Activated naive CD4-positive, alpha-beta T cell treated with anti-CD3 and anti-CD28 coated beads, Interleukin-2, amount 50 U/mL, for 72 hours (primary cell): ENCODE results near the gene HK3. TPM values are rescaled to one million over a fixed set of nuclear protein-coding genes. Genes with fewer than 3 reads are reported as not detected.
"Not testable (repeated sequence)": the region's sequence is repeated elsewhere in the genome, so short reads cannot be mapped to it uniquely, and the experiment has no call there.

ENCODE experiments used
- ATAC-seq, 2 donors: fragments of 150-1000 bp; cut with Tn5 transposase; 2 replicates each; pipeline ENCODE4 v1.10.0; 2021; ENCODE audit warnings: mild to moderate bottlenecking in 2 of 2, moderate library complexity in 2 of 2
- DNase-seq, 2 donors: peaks; one replicate each; pipeline ENCODE4 v3.0.0; 2021 to 2022; ENCODE audit warnings: low spot score in 2 of 2
- H3K27ac Mint-ChIP-seq, 2 donors: one replicate each; pipeline ENCODE4 v1.8.0; 2022; ENCODE audit warnings: mild to moderate bottlenecking in 2 of 2, mixed read lengths in 2 of 2
- H3K36me3 Mint-ChIP-seq, 2 donors: one replicate each; pipeline ENCODE4 v1.8.0; 2022; ENCODE audit warnings: mixed read lengths in 2 of 2
- H3K9me3 Mint-ChIP-seq, 2 donors: one replicate each; pipeline ENCODE4 v1.8.0; 2022; ENCODE audit warnings: mixed read lengths in 2 of 2
- total RNA-seq, 2 donors: library from RNA; stranded (reverse); gene quantifications; one replicate each; pipeline ENCODE4 v1.2.3, GENCODE V29; 2022

The HK3 gene
- total RNA-seq, 2 donors from 2014 or later, result 0.11 to 0.27 TPM

GRCh38 chr5:176879663-176880361 is 19.3 kb downstream of the HK3 start:
- Mint-ChIP-seq H3K27ac (no peak overlapping the region), H3K9me3 (no peaks in the 10 kb centered on the region), H3K36me3 (no peaks in the 10 kb centered on the region)
- ATAC-seq, result no peak
- DNase-seq, result no peak

GRCh38 chr5:176878906-176879662 is 20.1 kb downstream of the HK3 start:
- Mint-ChIP-seq H3K9me3 (no peaks in the 10 kb centered on the region), H3K36me3 (peaks cover 0 to under 1% of the 10 kb centered on the region in 2 donors), H3K27ac (no peak overlapping the region)
- DNase-seq, result no peak
- ATAC-seq, result no peak

- Mint-ChIP-seq H3K9me3 (no peaks in the 10 kb centered on the region), H3K27ac (no peak overlapping the region)
These were observed 20.7 kb downstream of the HK3 start for GRCh38 chr5:176878463-176878862.

GRCh38 chr5:176877793-176878331 is 21.3 kb downstream of the HK3 start:
- no peak overlapping the region for H3K27ac Mint-ChIP-seq
- no peak for DNase-seq
- H3K36me3 Mint-ChIP-seq, result peaks cover 0 to 12% of the 10 kb centered on the region in 2 donors
- peaks cover 0 to 5% of the 10 kb centered on the region in 2 donors for H3K9me3 Mint-ChIP-seq
- ATAC-seq, result no peak

More at GRCh38 chr5:176878463-176878862, 20.7 kb downstream of the HK3 start:
- ATAC-seq (no peak), DNase-seq (no peak)
- peaks cover 0 to 6% of the 10 kb centered on the region in 2 donors for H3K36me3 Mint-ChIP-seq

- H3K36me3 Mint-ChIP-seq, result peaks cover 0 to 12% of the 10 kb centered on the region in 2 donors
- no peak overlapping the region for H3K27ac Mint-ChIP-seq
- peaks cover 0 to 5% of the 10 kb centered on the region in 2 donors for H3K9me3 Mint-ChIP-seq
These were observed 22.4 kb downstream of the HK3 start for GRCh38 chr5:176876506-176877431.

GRCh38 chr5:176875783-176876505 is 23.2 kb downstream of the HK3 start:
- H3K36me3 Mint-ChIP-seq, result peaks cover 0 to 12% of the 10 kb centered on the region in 2 donors
- ATAC-seq (peak in 1 of 2 donors; percentile 40), DNase-seq (no peak)
- peaks cover 0 to 5% of the 10 kb centered on the region in 2 donors for H3K9me3 Mint-ChIP-seq
- H3K27ac Mint-ChIP-seq, result peak overlapping the region in 1 of 2 donors; percentile 11

More at GRCh38 chr5:176876506-176877431, 22.4 kb downstream of the HK3 start:
- no peak for ATAC-seq
- no peak for DNase-seq

GRCh38 chr5:176875014-176875550 is 24.1 kb downstream of the HK3 start:
- no peak for DNase-seq
- ATAC-seq, result no peak
- H3K27ac Mint-ChIP-seq, result no peak overlapping the region
- peaks cover 0 to 12% of the 10 kb centered on the region in 2 donors for H3K36me3 Mint-ChIP-seq
- H3K9me3 Mint-ChIP-seq, result peaks cover 0 to 5% of the 10 kb centered on the region in 2 donors

- no peak overlapping the region for H3K27ac Mint-ChIP-seq
- no peak for DNase-seq
- ATAC-seq, result no peak
- peaks cover 0 to 5% of the 10 kb centered on the region in 2 donors for H3K9me3 Mint-ChIP-seq
- H3K36me3 Mint-ChIP-seq, result peaks cover 0 to 12% of the 10 kb centered on the region in 2 donors
These were observed 24.9 kb downstream of the HK3 start for GRCh38 chr5:176874198-176874780.

GRCh38 chr5:176873541-176874172 is 25.5 kb downstream of the HK3 start:
- Mint-ChIP-seq H3K9me3 (peaks cover 0 to 5% of the 10 kb centered on the region in 2 donors), H3K27ac (peak overlapping the region in 1 of 2 donors; percentile 66), H3K36me3 (peaks cover 0 to 12% of the 10 kb centered on the region in 2 donors)
- DNase-seq (no peak), ATAC-seq (no peak)

- not testable (repeated sequence) for H3K9me3 Mint-ChIP-seq, ATAC-seq, DNase-seq
- Mint-ChIP-seq H3K36me3 (peaks cover 0 to 12% of the 10 kb centered on the region in 2 donors), H3K27ac (peak overlapping the region; percentile 38 to 66)
These were observed 26.1 kb downstream of the HK3 start for GRCh38 chr5:176873011-176873410.

GRCh38 chr5:176872586-176872985 is 26.6 kb downstream of the HK3 start:
- not testable (repeated sequence) for DNase-seq, ATAC-seq, H3K9me3 Mint-ChIP-seq, H3K27ac Mint-ChIP-seq
- peaks cover 0 to 12% of the 10 kb centered on the region in 2 donors for H3K36me3 Mint-ChIP-seq

- ATAC-seq, DNase-seq, H3K27ac Mint-ChIP-seq, H3K9me3 Mint-ChIP-seq: not testable (repeated sequence)
- peaks cover 0 to 12% of the 10 kb centered on the region in 2 donors for H3K36me3 Mint-ChIP-seq
These were observed 28.5 kb downstream of the HK3 start for GRCh38 chr5:176870644-176871043.

GRCh38 chr5:176870110-176870591 is 29.0 kb downstream of the HK3 start:
- ATAC-seq, result no peak
- no peak for DNase-seq
- Mint-ChIP-seq H3K27ac (no peak overlapping the region), H3K36me3 (peaks cover 0 to 12% of the 10 kb centered on the region in 2 donors), H3K9me3 (peaks cover 0 to 5% of the 10 kb centered on the region in 2 donors)

- DNase-seq, result no peak
- Mint-ChIP-seq H3K36me3 (peaks cover 0 to 12% of the 10 kb centered on the region in 2 donors), H3K9me3 (peaks cover 0 to 5% of the 10 kb centered on the region in 2 donors), H3K27ac (no peak overlapping the region)
- no peak for ATAC-seq
These were observed 29.5 kb downstream of the HK3 start for GRCh38 chr5:176869501-176870109.
